Body of pancreas (tissue), 4 donors: ENCODE measurements around the gene BMP6.

Source experiments
- CTCF ChIP-seq, 7 experiments: fragments of 450-650 bp in 4 of 7; fragments of 200-600 bp in 3 of 7; sonication (generic) in 3 of 7; IDR thresholded peaks; one replicate each; pipeline ENCODE4 v1.5.1; 2016 to 2019; ENCODE audit warnings: antibody characterized with exemption in 7 of 7
- POLR2A ChIP-seq, 3 donors: fragments of 450-650 bp; IDR thresholded peaks; one replicate each; pipeline ENCODE4 v1.6.1; 2016; ENCODE audit warnings: antibody characterized with exemption in 3 of 3, mild to moderate bottlenecking in 2 of 3

- TF ChIP-seq CTCF (IDR thresholded peaks at IDR 0.05) (no peak), POLR2A (IDR thresholded peaks at IDR 0.05) (no peak)
Observed at GRCh38 chr6:7879980-7880717, 154.2 kb downstream of the BMP6 start.
